Stimulated activated CD4-positive, alpha-beta T cell treated with anti-CD3 and anti-CD28 coated beads, Interleukin-2, amount 100 ng/mL, for 4 hours (primary cell): ENCODE measurements around the gene RWDD4.

ENCODE experiments used
- DNase-seq: peaks from one replicate; pipeline ENCODE4 v3.0.0-alpha.2; 2020; ENCODE audit warnings: low read depth

Gene RWDD4

GRCh38 chr4:183659029-183659871, at the start of gene RWDD4, which contains the start of gene TRAPPC11:
TSS of gene RWDD4 (minus strand) at chr4:183659185. CDS start at chr4:183658952, 233 bp downstream.
TSS of gene TRAPPC11 (plus strand) at chr4:183659293. CDS start at chr4:183663868, 4,575 bp downstream.
- DNase-seq: peak; percentile 89

DNA sequence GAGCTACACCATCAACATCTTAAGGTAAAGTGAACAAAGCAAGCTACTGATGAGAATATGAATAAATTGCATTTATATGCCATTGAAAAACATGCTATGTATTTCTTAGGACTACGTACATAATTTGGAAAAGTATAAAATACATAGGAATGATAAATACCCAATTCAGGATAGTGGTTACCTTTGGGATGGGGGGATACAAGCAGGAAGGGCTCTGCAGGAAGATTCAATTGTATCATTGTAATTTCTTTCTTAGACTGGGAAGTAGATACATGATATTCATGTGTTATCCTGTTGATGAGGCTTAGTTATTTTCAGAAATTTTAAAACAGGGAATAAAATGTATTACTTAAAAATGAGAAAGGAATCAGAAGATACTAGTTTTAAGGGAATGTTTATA, 43.5 kb upstream of the RWDD4 start:
- no peak for DNase-seq

DNA sequence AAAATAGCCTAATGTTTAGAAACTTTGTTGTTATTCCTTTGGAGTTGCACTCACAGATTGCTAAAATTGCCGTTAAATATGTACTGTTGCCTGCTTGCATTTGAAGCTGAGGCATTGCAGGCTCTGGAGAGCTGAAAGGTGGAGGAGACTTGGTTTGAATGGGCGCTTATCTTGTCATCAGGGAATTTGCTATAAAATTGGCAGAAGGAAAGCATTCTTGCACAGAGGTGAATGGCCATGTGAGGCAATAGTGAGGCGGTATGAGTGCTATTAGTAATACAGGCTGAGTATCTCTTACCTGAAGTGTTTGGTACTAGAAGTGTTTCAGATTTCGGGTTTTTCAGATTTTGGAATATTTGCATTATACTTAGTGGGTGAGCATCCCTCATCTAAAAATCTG, 41.4 kb upstream of the RWDD4 start:
- DNase-seq: no peak

DNA sequence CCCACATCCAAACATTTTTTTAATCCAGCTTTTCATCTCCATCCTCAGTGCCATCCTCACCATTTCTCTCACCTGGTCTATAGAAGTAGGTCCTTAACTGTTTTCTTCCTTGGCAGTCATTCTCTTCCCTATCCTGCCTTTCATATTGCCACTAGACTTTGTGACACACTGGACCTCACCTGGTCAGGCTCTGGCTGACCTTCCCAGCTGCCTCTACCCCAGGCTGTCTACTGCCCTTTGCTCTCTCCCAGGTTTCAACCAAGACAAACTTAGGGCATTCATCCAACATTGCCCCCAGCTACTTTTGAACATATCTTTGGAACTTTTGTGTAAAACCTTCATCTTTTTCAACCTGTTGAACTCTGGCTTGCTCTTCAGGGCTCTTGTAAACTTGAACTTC, 39.9 kb upstream of the RWDD4 start:
- DNase-seq: no peak

DNA sequence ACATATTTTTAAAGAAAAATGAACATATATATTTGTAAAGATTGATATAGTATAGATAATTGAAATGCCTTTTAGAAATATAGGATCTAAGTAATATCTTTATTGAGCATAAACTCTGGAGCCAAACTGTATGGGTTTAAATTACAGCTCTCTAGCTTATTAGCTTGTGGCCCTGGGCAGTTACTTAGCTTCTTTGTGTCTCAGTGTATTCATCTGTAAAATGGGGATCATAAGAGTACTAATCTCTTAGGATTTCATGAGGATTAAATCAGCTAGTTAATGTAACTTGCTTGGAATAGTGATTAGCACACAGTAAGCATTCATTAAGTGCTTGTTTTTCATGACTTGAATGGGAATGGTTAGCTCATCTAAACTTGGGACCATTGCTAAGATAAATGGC, 32.9 kb upstream of the RWDD4 start:
- no peak for DNase-seq

GRCh38 chr4:183691006-183691405, 32.0 kb upstream of the RWDD4 start:
- DNase-seq: no peak

DNA sequence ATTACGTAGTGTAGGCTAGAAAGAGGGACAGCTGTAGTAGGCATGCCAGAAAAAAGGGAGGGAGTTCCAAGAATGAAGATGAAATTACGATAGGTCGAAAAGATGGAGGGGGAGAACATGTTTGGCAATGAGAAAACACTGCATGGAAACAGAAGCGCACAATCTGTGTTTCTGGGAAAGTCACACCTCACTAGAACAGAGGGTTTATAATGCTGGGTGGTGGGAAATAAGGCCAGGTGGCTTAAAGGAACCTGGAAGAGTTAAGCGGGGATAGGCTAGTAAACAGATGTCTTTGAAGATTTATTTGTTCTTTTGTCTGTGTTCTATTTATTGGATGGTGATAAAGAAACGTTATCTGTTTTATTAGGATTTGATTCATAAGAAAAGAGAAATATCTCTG, 29.2 kb upstream of the RWDD4 start:
- DNase-seq: no peak

GRCh38 chr4:183686461-183686860, 27.5 kb upstream of the RWDD4 start:
- DNase-seq: no peak

DNA sequence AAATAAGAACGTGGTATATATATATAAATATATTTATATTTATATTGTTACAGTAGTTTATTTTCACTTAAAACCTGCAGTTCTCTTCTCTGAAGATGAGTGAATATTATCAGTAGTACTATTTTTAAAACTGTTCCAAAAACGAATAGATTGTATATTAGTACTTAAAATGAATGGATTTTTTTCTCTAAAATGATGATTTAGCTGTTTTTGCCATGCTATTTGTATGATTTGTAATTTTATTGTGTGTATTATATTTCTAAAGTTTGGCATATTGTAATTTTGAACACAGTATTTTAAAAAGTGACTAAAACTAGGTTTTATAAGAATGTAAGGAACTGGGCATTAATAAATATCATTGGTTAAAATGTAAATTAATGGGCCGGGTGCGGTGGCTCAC, 22.1 kb upstream of the RWDD4 start:
- no peak for DNase-seq

GRCh38 chr4:183675625-183676024, 16.6 kb upstream of the RWDD4 start:
- DNase-seq: no peak

- DNase-seq: no peak
These were observed 15.2 kb upstream of the RWDD4 start for GRCh38 chr4:183674153-183674552.

- no peak for DNase-seq
These were observed 12.1 kb upstream of the RWDD4 start for GRCh38 chr4:183670960-183671555.

DNA sequence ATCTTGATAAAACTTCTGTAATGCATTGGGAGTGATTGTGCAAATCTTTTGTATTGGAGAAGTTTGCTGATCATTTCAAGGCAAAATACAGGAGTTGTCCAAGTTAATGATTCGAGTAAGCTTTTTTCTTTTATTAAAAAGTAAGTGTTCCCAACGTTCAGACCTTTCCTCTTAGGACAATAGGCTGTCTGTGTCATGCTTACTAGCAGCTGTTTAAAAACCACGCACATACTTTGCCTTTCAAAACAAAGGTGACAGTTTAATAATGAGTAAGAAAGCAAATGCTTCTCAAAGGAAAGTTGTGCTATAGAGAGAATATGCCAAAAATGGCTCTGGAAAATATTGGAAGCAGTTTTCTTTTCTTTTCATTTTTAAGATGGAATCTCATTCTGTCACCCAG, 11.3 kb upstream of the RWDD4 start:
- DNase-seq: no peak

DNA sequence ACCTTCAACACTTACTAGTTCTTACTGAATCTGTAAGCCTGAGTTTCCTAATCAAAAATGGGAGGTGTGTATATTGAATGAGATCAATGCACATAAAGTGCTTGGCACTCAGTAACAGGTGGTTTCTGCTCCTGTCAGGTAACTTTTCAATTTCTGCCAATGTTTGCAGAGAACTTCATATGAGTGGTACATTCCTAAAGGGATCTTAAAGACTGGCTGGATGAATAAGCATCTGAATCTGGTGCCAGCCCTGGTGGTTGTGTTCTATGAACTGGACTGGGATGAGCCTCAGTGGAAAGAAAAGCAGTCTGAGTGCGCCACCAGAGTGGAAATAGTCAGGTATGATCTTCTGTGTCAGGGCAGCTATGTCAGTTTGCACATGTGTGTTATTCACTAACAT, 7.1 kb upstream of the RWDD4 start:
- no peak for DNase-seq

DNA sequence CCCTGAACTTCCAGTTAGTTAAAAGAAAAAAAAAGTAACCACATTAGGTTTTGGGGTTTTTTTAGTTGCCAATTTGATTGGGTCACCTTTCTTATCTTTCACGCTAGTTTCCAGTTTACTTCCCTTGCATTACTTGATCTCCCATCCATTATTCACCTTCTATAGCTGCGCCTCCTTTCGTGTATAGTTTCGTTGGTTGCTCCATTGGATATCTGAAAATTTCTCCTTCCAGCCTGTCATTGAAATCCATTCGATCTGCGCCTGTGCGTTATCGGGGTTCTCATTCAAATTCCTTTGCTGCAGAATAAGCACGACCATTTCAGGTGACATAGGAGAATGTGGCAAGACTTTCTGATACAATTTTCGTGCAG, 872 bp upstream of the RWDD4 start:
- DNase-seq: no peak

DNA sequence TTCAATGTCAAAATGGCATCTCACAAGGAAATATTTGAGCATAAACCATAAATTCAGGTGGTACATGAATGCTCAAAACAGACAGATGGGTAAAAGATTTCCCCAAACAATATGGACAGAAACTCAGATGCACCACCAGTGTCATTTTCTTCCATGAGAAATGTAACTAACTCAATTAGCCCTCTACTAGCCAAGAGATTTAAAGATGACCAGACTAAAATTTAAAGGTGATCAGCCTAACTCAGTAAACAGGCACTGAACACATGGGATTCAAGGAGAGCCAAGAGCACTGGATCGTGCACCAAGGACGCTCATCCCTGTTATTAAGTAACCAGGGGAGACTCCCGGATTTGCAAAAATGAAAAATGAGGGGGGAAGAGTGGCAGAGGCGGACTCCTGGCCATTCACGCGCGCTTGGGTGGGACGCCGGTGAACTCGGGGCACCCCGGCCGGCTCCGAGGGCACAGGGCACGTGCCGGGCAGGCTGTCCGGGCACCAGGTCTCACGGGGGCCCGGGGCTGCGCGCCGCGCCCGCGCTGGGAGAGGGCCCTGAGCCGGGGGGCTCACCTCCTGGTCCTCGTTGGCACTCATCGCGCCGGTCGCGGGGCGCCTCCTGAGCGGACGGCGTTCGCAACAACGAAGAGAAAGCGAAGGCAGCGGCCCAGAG, 490 bp downstream of the RWDD4 start:
- DNase-seq: no peak

- DNase-seq: no peak
These were observed 1.4 kb downstream of the RWDD4 start for GRCh38 chr4:183657564-183657963.

GRCh38 chr4:183645326-183645725, 13.7 kb downstream of the RWDD4 start:
- no peak for DNase-seq

GRCh38 chr4:183639291-183639690, 19.7 kb downstream of the RWDD4 start:
- DNase-seq: no peak

- DNase-seq: no peak
These were observed 20.5 kb downstream of the RWDD4 start for GRCh38 chr4:183638436-183638835.

GRCh38 chr4:183637461-183637860, 21.5 kb downstream of the RWDD4 start:
- no peak for DNase-seq

- DNase-seq: no peak
These were observed 22.1 kb downstream of the RWDD4 start for GRCh38 chr4:183636923-183637322.

DNA sequence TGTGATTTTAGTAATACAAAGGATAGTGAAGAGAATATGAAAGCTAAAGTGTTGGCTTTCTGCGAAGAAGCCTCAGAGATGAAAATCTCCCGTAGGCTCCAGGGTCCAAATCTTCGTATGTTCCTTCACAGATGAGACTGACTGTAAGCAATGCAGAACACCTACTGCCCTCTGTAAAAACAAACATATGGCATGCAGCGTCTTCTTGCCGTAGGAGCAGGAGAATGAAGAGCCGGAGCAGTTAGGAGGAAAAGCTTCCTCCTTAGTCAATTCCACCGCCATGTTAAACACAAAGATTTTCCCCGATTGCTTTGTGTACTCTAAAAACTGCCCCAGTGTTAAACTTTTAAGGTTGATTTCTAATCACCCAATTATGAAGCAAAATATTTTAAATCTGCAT, 22.5 kb downstream of the RWDD4 start:
- DNase-seq: no peak
